GM23338 (cell line): ENCODE data around the gene GPR82. TPM values are rescaled to one million over a fixed set of nuclear protein-coding genes. Genes with fewer than 3 reads are reported as not detected.

Experiments used
- ATAC-seq: fragments of 200-7000 bp; cut with Tn5 transposase; 3 replicates; pipeline ENCODE4 v1.9.1; 2020
- DNase-seq: peaks from one replicate; pipeline ENCODE4 v3.0.0-alpha.2; 2015; ENCODE audit warnings: low spot score
- H2AFZ ChIP-seq: fragments of 200-600 bp; sonication (generic); 2 replicates; pipeline ENCODE4 v1.8.0; 2016; ENCODE audit warnings: antibody characterized with exemption, mild to moderate bottlenecking, moderate library complexity
- H3F3A ChIP-seq: fragments of 200-600 bp; sonication (generic); replicated peaks from 2 replicates; pipeline ENCODE4 v1.8.0; 2017; ENCODE audit warnings: antibody characterized with exemption, mixed run types, low read depth
- H3K27ac ChIP-seq: fragments of 200-600 bp; sonication (generic); 2 replicates; pipeline ENCODE4 v1.6.1; 2016; ENCODE audit warnings: low read depth
- H3K27me3 ChIP-seq: fragments of 200-600 bp; sonication (generic); 2 replicates; pipeline ENCODE4 v1.8.0; 2016; ENCODE audit warnings: mild to moderate bottlenecking, mixed run types, moderate library complexity; ENCODE audit not compliant: insufficient read depth
- H3K36me3 ChIP-seq: fragments of 200-600 bp; sonication (generic); 2 replicates; pipeline ENCODE4 v1.8.0; 2016; ENCODE audit warnings: mild to moderate bottlenecking; ENCODE audit not compliant: insufficient read depth
- H3K4me1 ChIP-seq: fragments of 200-600 bp; sonication (generic); 2 replicates; pipeline ENCODE4 v1.8.0; 2016; ENCODE audit warnings: mild to moderate bottlenecking, moderate library complexity; ENCODE audit not compliant: insufficient read depth
- H3K4me2 ChIP-seq: fragments of 200-600 bp; sonication (generic); 2 replicates; pipeline ENCODE4 v1.7.1; 2017; ENCODE audit warnings: mixed run types
- H3K4me3 ChIP-seq: fragments of 200-600 bp; sonication (generic); 2 replicates; pipeline ENCODE4 v1.6.1; 2016; ENCODE audit warnings: mixed run types
- H3K79me2 ChIP-seq: fragments of 200-600 bp; sonication (generic); replicated peaks from 2 replicates; pipeline ENCODE4 v1.8.0; 2017; ENCODE audit warnings: mild to moderate bottlenecking; ENCODE audit not compliant: insufficient read depth
- H3K9me2 ChIP-seq: fragments of 200-600 bp; sonication (generic); 2 replicates; pipeline ENCODE4 v1.8.0; 2017; ENCODE audit not compliant: insufficient read depth
- H4K20me1 ChIP-seq: fragments of 200-600 bp; sonication (generic); replicated peaks from 2 replicates; pipeline ENCODE4 v1.8.0; 2017; ENCODE audit warnings: mild to moderate bottlenecking; ENCODE audit not compliant: insufficient read depth
- H3K27ac Mint-ChIP-seq: 2 replicates; pipeline ENCODE4 v1.8.0; 2020; ENCODE audit warnings: inconsistent platforms, mild to moderate bottlenecking, moderate library complexity, mixed read lengths
- H3K27me3 Mint-ChIP-seq: 3 replicates; pipeline ENCODE4 v1.8.0; 2022; ENCODE audit warnings: low read depth, mild to moderate bottlenecking, moderate library complexity, mixed read lengths, inconsistent platforms; ENCODE audit not compliant: insufficient read depth, poor library complexity
- H3K36me3 Mint-ChIP-seq: 3 replicates; pipeline ENCODE4 v1.8.0; 2021; ENCODE audit warnings: low read depth, mild to moderate bottlenecking, inconsistent platforms, moderate library complexity, mixed read lengths
- H3K4me1 Mint-ChIP-seq: 3 replicates; pipeline ENCODE4 v1.8.0; 2020; ENCODE audit warnings: mild to moderate bottlenecking, inconsistent platforms, mixed read lengths
- H3K4me3 Mint-ChIP-seq: 3 replicates; pipeline ENCODE4 v1.8.0; 2021; ENCODE audit warnings: moderate library complexity, mild to moderate bottlenecking, inconsistent platforms, mixed read lengths
- H3K9me3 Mint-ChIP-seq: 3 replicates; pipeline ENCODE4 v1.8.0; 2020; ENCODE audit warnings: moderate library complexity, mild to moderate bottlenecking, inconsistent platforms, mixed read lengths
- CREB1 ChIP-seq: fragments of 250-450 bp; sonication (Bioruptor Pico); IDR thresholded peaks from 2 replicates; pipeline ENCODE4 v1.5.0; 2020; ENCODE audit warnings: low read depth, mild to moderate bottlenecking, moderate library complexity
- CTCF ChIP-seq, 2 experiments: fragments of 200-600 bp in 1 of 2; sonication (generic) in 1 of 2; conservative IDR thresholded peaks; 2 replicates each; pipeline versions ENCODE4 v1.5.1 to v1.6.1; 2016 to 2017; ENCODE audit warnings: antibody characterized with exemption in 2 of 2, low read depth in 2 of 2, mild to moderate bottlenecking in 2 of 2, moderate library complexity in 1 of 2
- ETS1 ChIP-seq: IDR thresholded peaks from 2 replicates; pipeline ENCODE4 v1.6.1; 2016; ENCODE audit warnings: antibody characterized with exemption
- EZH2 ChIP-seq: fragments of 200-600 bp; sonication (generic); IDR thresholded peaks from one replicate; pipeline ENCODE4 v1.8.0; 2017; ENCODE audit warnings: antibody characterized with exemption, mild to moderate bottlenecking, low read depth; ENCODE audit not compliant: unreplicated experiment
- EZH2phosphoT487 ChIP-seq: fragments of 200-600 bp; sonication (generic); IDR thresholded peaks from one replicate; pipeline ENCODE4 v1.8.1; 2018; ENCODE audit warnings: antibody characterized with exemption; ENCODE audit not compliant: unreplicated experiment
- POLR2AphosphoS5 ChIP-seq: IDR thresholded peaks from 2 replicates; pipeline ENCODE4 v1.6.1; 2016; ENCODE audit warnings: antibody characterized with exemption, low read depth
- REST ChIP-seq: IDR thresholded peaks from one replicate; pipeline ENCODE4 v1.6.1; 2018; ENCODE audit warnings: antibody characterized with exemption; ENCODE audit not compliant: unreplicated experiment
- ZNF114 ChIP-seq: fragments of 250-450 bp; sonication (Bioruptor Pico); IDR thresholded peaks from 2 replicates; pipeline ENCODE4 v1.5.0; 2020; ENCODE audit warnings: mild to moderate bottlenecking, moderate library complexity
- ZNF331 ChIP-seq: fragments of 250-450 bp; sonication (Bioruptor Pico); IDR thresholded peaks from 2 replicates; pipeline ENCODE4 v1.5.0; 2020; ENCODE audit warnings: low read depth, mild to moderate bottlenecking, moderate library complexity
- ZNF462 ChIP-seq: fragments of 250-450 bp; sonication (Bioruptor Pico); IDR thresholded peaks from 2 replicates; pipeline ENCODE4 v1.5.0; 2020; ENCODE audit warnings: mild to moderate bottlenecking, moderate library complexity
- polyA plus RNA-seq: library from polyadenylated mRNA; unstranded; fragments of >200 nt; fragmentation: Nextera tagmentation; extraction: Ambion mirVana; gene quantifications from 2 replicates; pipeline ENCODE4 v1.2.1, GENCODE V29; 2016
- total RNA-seq: library from RNA; depleted of rRNA; stranded (reverse); fragments of >200 nt; shearing (Covaris generic); gene quantifications from 2 replicates; pipeline ENCODE4 v1.2.3, GENCODE V29; 2014

Gene GPR82
- total and polyA plus RNA-seq, 2 experiments from 2014 or later = 0.32 TPM; not detected in 1

GRCh38 chrX:41761169-41761568 is 37.2 kb downstream of the GPR82 start (continued):
- TF ChIP-seq CTCF (conservative IDR thresholded peaks at IDR 0.05; ENCODE audit: low read depth in 2 of 2) (no peak), REST (no peak), ZNF114 (CRISPR knock-in tag) (no peak), POLR2AphosphoS5 (no peak), ZNF331 (CRISPR knock-in tag) (no peak), EZH2 (no peak), EZH2phosphoT487 (no peak)

- H3K9me2 ChIP-seq = no peaks in the 10 kb centered on the region
- 0 out of 2 replicates have a peak, but pooled peaks cover 3% of the 10 kb centered on the region for H3K4me1 ChIP-seq
- H3K27me3 ChIP-seq = no peaks in the 10 kb centered on the region
- H3K9me3 Mint-ChIP-seq = no peaks in the 10 kb centered on the region; the same call in 2 of the 3 replicates
- H3K4me2 ChIP-seq = no peak overlapping the region
- DNase-seq (no peak), ATAC-seq (no peak)
- H3K4me1 Mint-ChIP-seq = peaks cover 11% of the 10 kb centered on the region; the same call in 2 of the 3 replicates
- no peaks in the 10 kb centered on the region for H3K27me3 Mint-ChIP-seq
- no peak overlapping the region for H3K4me3 Mint-ChIP-seq
- no peak overlapping the region for H3K27ac ChIP-seq
- no peak overlapping the region for H2AFZ ChIP-seq
- H3K79me2 ChIP-seq = 0 out of 2 replicates have a peak, but pooled peaks cover 3% of the 10 kb centered on the region
- H3K36me3 ChIP-seq = no peaks in the 10 kb centered on the region
- no peaks in the 10 kb centered on the region for H3F3A ChIP-seq
- H3K36me3 Mint-ChIP-seq = no peaks in the 10 kb centered on the region
- H3K27ac Mint-ChIP-seq = no peak overlapping the region
- no peaks in the 10 kb centered on the region; the same call in 1 of the 2 replicates for H4K20me1 ChIP-seq
- no peak overlapping the region for H3K4me3 ChIP-seq
- no peak for TF ChIP-seq ETS1
- TF ChIP-seq CREB1 (CRISPR knock-in tag) = no peak
- TF ChIP-seq EZH2 = no peak
- TF ChIP-seq ZNF462 = no peak
- TF ChIP-seq CTCF (conservative IDR thresholded peaks at IDR 0.05; ENCODE audit: low read depth in 2 of 2) = no peak
Observed at GRCh38 chrX:41761702-41762101, 37.7 kb downstream of the GPR82 start.
